Neural cell (in vitro differentiated cells): ENCODE results near the gene LIMCH1.

ENCODE experiments used
- CTCF ChIP-seq: fragments of 450-650 bp; IDR thresholded peaks from 2 replicates; pipeline ENCODE4 v1.5.1; 2014; ENCODE audit warnings: antibody characterized with exemption, mild to moderate bottlenecking, moderate library complexity; ENCODE audit not compliant: poor library complexity, severe bottlenecking
- EZH2 ChIP-seq: fragments of 200-600, 300-800 bp; shearing (Covaris generic), sonication (generic); IDR thresholded peaks from 2 replicates; pipeline ENCODE4 v1.6.1; 2014; ENCODE audit warnings: antibody characterized with exemption, low read length, borderline replicate concordance, mild to moderate bottlenecking; ENCODE audit not compliant: insufficient read depth, poor library complexity, severe bottlenecking
- POLR2AphosphoS5 ChIP-seq: IDR thresholded peaks from 2 replicates; pipeline ENCODE4 v1.6.1; 2012
- RAD21 ChIP-seq: fragments of 450-650 bp; conservative IDR thresholded peaks from 2 replicates; pipeline ENCODE4 v1.6.1; 2014; ENCODE audit warnings: antibody characterized with exemption, mild to moderate bottlenecking, moderate library complexity
- REST ChIP-seq: IDR thresholded peaks from 2 replicates; pipeline ENCODE4 v1.6.1; 2012; ENCODE audit warnings: borderline replicate concordance
- TAF1 ChIP-seq: IDR thresholded peaks from 2 replicates; pipeline ENCODE4 v1.6.1; 2012; ENCODE audit warnings: low read depth

GRCh38 chr4:41653523-41653922 lies 115.6 kb downstream of the LIMCH1 start:
- TF ChIP-seq EZH2 (no peak), CTCF (no peak), POLR2AphosphoS5 (no peak), TAF1 (no peak), RAD21 (no peak), REST (no peak)
